Measurements from ENCODE around the gene URM1.
"Not testable (repeated sequence)": the region's sequence is repeated elsewhere in the genome, so short reads cannot be mapped to it uniquely, and the experiment has no call there.

The URM1 gene

DNA sequence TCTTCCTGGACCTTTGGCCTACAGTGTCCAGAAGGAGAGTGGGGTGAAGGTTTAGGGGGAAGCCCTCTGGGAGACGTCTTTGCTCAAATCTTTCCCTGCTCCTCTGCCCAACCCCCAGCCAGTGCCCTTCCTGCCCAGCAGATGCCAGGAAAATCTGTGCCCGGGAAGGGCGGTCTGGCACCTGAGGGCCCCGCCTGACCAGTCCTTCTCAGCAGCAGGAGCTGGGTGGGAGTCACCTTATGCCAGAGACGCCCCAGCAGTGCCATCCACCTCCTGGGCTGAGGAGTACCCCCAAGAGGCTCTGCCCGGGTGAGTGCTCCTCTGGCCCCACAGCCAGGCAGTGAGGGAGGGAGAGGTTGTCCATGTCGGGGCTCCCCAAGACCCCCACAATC, 34.6 kb downstream of the URM1 start:
- no peak for TF ChIP-seq ZFX (IDR thresholded peaks at IDR 0.05)
- TF ChIP-seq CTCF (conservative IDR thresholded peaks at IDR 0.05): no peak
- no peak overlapping the region for H3K27ac ChIP-seq

GRCh38 chr9:128406848-128407391, 35.7 kb downstream of the URM1 start:
- TF ChIP-seq ZFX (IDR thresholded peaks at IDR 0.05) (no peak), CTCF (conservative IDR thresholded peaks at IDR 0.05) (no peak)
- no peak overlapping the region for H3K27ac ChIP-seq

DNA sequence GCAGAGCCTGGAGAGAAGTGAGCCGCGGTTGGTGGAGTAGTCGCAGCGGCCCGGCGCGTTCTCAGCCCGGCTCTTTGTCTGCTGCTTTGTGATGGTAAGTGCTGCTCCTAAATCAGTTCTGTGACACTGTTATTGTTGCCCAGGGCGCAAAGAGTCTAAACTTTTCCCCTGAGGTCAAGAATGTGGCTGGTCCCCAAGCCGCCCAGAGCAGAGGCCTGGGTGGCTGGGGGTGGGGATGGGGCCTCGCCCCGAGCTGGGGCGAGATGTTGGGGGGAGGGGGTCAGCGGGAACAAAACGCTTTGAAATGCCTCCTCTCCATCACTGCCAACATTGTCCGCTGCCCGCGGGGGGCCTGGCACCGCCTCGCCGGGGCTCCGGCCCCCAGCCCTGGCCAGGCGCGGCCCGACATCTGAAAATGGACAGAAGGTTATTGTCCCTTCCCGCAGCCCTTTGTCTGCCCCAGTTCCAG, 37.8 kb downstream of the URM1 start:
- no peak for TF ChIP-seq CTCF (conservative IDR thresholded peaks at IDR 0.05)
- no peak for TF ChIP-seq ZFX (IDR thresholded peaks at IDR 0.05)
- no peak overlapping the region for H3K27ac ChIP-seq

DNA sequence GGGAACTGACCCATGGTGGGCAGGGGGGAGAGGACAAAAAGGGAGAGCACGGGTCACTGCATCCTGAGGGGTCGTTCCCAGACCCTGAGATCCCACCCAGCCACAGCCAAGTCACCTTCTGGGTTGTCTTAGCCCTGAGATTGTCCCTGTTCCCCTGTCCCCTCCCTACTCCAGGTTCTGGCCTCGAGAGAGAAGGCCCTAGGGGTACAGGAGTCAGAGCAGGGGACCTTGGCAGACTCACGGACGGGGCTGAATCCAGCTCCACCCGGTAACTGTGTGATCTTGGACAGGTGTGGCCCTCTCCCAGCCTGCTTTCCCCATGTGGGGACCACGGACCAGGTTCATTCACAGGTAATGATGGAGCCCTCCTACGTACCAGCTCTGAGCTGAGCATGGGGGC, 38.3 kb downstream of the URM1 start:
- TF ChIP-seq ZFX (IDR thresholded peaks at IDR 0.05) (no peak), CTCF (conservative IDR thresholded peaks at IDR 0.05) (no peak)
- H3K27ac ChIP-seq: no peak overlapping the region

DNA sequence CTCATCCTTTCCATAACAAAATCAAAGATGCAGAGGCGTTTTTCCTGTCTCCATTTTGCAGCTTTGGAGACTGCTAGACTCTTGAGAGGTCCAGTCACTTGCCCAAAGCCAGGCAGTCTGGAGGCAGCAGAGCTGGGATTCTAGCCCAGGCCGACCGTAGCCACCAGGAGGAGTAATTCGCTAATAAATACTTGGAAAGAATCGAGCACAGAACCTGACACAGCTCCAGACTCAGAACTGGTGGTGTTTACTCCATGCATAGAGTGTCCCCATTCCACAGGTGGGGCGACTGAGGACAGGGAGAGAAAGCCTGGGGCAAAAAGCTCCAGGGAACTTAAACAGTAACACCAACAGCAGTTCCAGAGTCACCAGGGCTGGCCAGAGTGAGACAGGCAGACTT, 38.8 kb downstream of the URM1 start:
- no peak for TF ChIP-seq ZFX (IDR thresholded peaks at IDR 0.05)
- no peak; the same call in 1 of the 2 replicates for TF ChIP-seq CTCF (conservative IDR thresholded peaks at IDR 0.05)
- H3K27ac ChIP-seq: no peak overlapping the region

DNA sequence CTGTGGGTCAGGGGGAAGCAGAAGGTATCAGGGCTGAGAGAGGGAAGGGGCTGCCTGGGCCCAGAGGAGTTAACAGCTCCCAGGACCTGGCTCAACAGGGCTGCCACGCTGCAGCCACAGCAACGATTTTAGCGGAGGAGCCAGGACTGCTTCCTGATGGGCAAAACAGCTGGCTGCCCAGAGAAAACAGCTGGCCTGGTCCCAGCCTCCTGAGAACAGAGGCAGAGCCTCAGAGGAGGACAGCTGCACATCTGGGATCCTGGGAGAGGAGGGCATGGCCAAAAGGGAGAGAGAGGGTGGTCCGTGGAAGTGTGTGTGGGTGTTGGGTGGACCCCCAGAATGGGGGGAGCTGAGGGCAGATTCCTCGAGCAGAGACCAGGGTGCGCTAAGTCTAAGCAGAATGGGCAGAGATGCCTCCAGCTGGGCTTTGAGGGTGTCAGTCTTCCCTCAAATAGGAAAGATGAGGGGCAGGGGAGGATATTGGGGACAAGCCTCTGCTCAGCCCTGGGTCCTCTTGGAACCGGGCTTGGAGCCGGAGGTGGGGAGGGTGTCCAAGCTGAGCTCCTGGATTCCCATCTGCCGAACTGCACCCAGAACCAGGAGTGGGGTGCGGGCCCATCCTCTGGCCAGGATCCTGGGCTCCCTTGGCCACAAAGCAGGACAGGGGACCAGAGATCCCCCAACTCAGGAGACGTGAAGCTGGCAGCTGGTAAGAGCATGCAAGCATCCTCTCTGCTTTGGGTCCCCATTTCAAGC, 40.4 kb downstream of the URM1 start:
- TF ChIP-seq CTCF (conservative IDR thresholded peaks at IDR 0.05) (no peak), ZFX (IDR thresholded peaks at IDR 0.05) (no peak)
- no peak overlapping the region for H3K27ac ChIP-seq

DNA sequence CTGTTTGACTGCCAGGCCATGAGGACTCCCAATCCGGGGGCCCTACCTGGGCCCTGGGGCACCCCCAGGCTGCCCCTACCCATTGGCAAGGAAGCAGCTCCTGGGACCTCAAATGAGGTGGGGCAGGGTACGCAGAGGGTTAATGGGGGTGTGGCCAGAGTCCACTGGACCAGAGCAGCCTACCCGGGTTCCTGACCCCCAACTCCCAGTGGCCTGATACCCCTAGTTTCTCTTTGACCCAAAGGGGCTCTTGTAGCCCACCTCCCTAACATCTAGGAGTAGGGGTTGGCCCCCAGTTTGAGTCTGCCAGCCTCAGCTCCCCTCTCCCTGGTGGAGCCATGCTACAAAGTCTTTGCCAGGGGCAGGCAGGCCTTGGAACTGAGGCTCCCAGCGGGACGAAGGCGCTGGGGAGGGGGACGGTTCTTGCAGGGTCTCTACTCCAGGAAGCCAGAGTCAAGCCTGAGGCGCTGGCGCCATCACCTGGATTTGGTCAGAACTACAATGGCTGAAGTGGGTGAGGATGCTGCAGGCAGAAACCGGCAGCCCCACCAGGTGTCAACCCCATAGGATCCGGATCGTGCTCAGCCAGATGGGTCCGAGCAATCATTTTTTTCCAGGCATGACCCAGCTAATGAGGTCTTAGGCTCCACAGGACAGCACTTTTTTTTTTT, 41.1 kb downstream of the URM1 start:
- H3K27ac ChIP-seq: no peak overlapping the region

DNA sequence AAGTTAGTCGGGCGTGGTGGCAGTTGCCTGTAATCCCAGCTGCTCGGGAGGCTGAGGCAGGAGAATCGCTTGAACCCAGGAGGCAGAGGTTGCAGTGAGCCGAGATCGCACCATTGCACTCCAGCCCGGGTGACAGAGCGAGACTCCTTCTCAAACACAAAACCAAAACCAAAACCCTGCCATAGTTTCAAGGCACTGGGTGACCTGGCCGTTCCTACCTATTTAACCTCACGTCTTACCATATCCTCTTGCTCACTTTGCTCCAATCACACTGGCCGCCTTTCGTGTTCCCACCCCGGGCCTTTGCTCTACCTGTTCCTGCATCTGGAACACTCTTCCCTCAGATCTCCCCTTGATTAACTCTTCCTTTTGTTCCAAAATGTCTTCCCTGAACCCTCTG, 42.6 kb downstream of the URM1 start:
- not testable (repeated sequence) for H3K27ac ChIP-seq

More for the DNA sequence above, 41.1 kb downstream of the URM1 start:
- no peak for TF ChIP-seq ZFX (IDR thresholded peaks at IDR 0.05)
- TF ChIP-seq CTCF (conservative IDR thresholded peaks at IDR 0.05): peak; percentile 36

All from C4-2B (cell line).